ENCODE measurements around the gene XPO6.

XPO6 gene

GRCh38 chr16:28110074-28110473 is 101.7 kb downstream of the XPO6 start:
- FAIRE-seq: no peak

- FAIRE-seq: no peak
These were observed 103.0 kb downstream of the XPO6 start for GRCh38 chr16:28108590-28109247.

- no peak for FAIRE-seq
These were observed 104.5 kb downstream of the XPO6 start for GRCh38 chr16:28107232-28107631.

- FAIRE-seq: no peak
These were observed 105.1 kb downstream of the XPO6 start for GRCh38 chr16:28106467-28107215.

- FAIRE-seq: no peak
These were observed 105.8 kb downstream of the XPO6 start for GRCh38 chr16:28105954-28106353.

GRCh38 chr16:28105297-28105696 is 106.5 kb downstream of the XPO6 start:
- no peak for FAIRE-seq

GRCh38 chr16:28104404-28104803 is 107.4 kb downstream of the XPO6 start:
- no peak for FAIRE-seq

- no peak for FAIRE-seq
These were observed 108.1 kb downstream of the XPO6 start for GRCh38 chr16:28103516-28104170.

GRCh38 chr16:28101533-28101890 is 110.3 kb downstream of the XPO6 start:
- no peak for FAIRE-seq

GRCh38 chr16:28100810-28101532 is 110.8 kb downstream of the XPO6 start:
- FAIRE-seq: no peak

GRCh38 chr16:28098959-28099945 is 112.5 kb downstream of the XPO6 start:
- FAIRE-seq: no peak

GRCh38 chr16:28098171-28098958 is 113.4 kb downstream of the XPO6 start:
- no peak for FAIRE-seq

- FAIRE-seq: no peak
These were observed 114.5 kb downstream of the XPO6 start for GRCh38 chr16:28096983-28097899.

- no peak for FAIRE-seq
These were observed 118.4 kb downstream of the XPO6 start for GRCh38 chr16:28093385-28093725.

GRCh38 chr16:28092721-28093384 is 118.9 kb downstream of the XPO6 start:
- FAIRE-seq: no peak

GRCh38 chr16:28091656-28092055 is 120.1 kb downstream of the XPO6 start:
- no peak for FAIRE-seq

- no peak for FAIRE-seq
These were observed 121.0 kb downstream of the XPO6 start for GRCh38 chr16:28090646-28091377.

- FAIRE-seq: no peak
These were observed 121.8 kb downstream of the XPO6 start for GRCh38 chr16:28089992-28090365.

All from islet of Langerhans (tissue), 1 donor.